Endothelial cell of umbilical vein (primary cell): Measurements from ENCODE around the gene SLC17A9. TPM values are rescaled to one million over a fixed set of nuclear protein-coding genes. Genes with fewer than 3 reads are reported as not detected.

Experiments
- BruUV-seq: library from RNA; stranded (reverse); fragments of 400-500 nt; replicated peaks from 2 replicates; lab custom pipeline; 2021; lab: Mats Ljungman, UMichigan
- CTCF ChIA-PET: fragments of 300-600, 350-600 bp; sonication (Branson Sonifier 250); formaldehyde crosslinking; loops from one replicate; lab custom pipeline; 2021; ENCODE audit warnings: antibody characterized with exemption, inconsistent platforms; lab: Charles Lee
- POLR2A ChIA-PET: fragments of 300-600, 350-600 bp; sonication (Branson Sonifier 250); formaldehyde crosslinking; loops from one replicate; lab custom pipeline; 2021; ENCODE audit warnings: antibody characterized with exemption, inconsistent platforms; lab: Charles Lee
- DNase-seq: peaks from one replicate; pipeline ENCODE4 v3.0.0-alpha.2; 2011; ENCODE audit warnings: low read depth, low spot score
- FAIRE-seq: peaks from 2 replicates; lab custom pipeline; 2011; peaks lifted over from hg19 to GRCh38; lab: Jason Lieb, UNC
- H2AFZ ChIP-seq: 2 replicates; pipeline ENCODE4 v1.6.0; 2012; ENCODE audit warnings: low read depth, low read length, control low read depth, inconsistent platforms
- H3K27ac ChIP-seq: 2 replicates; pipeline ENCODE4 v1.5.1; 2011; ENCODE audit warnings: low read depth, mild to moderate bottlenecking, control low read depth, low read length, moderate library complexity; ENCODE audit not compliant: insufficient read depth
- H3K27me3 ChIP-seq, 2 experiments: 2 replicates each; pipeline versions ENCODE4 v1.6.0 to v1.6.1; 2011; ENCODE audit warnings: low read length in 2 of 2, mixed read lengths in 1 of 2; ENCODE audit not compliant: control insufficient read depth in 2 of 2, insufficient read depth in 2 of 2
- H3K36me3 ChIP-seq, 2 experiments: 2 replicates in 1 of 2; 3 replicates in 1 of 2; pipeline ENCODE4 v1.5.1; 2011; ENCODE audit warnings: low read length in 2 of 2, mild to moderate bottlenecking in 1 of 2, moderate library complexity in 1 of 2; ENCODE audit not compliant: control insufficient read depth in 2 of 2, insufficient read depth in 2 of 2; ENCODE audit errors: extremely low read depth in 1 of 2
- H3K4me1 ChIP-seq: 3 replicates; pipeline ENCODE4 v1.5.1; 2011; ENCODE audit warnings: mild to moderate bottlenecking, low read length; ENCODE audit not compliant: control insufficient read depth, insufficient read depth; ENCODE audit errors: extremely low read depth
- H3K4me2 ChIP-seq: 2 replicates; pipeline ENCODE4 v1.6.1; 2011; ENCODE audit warnings: low read length, control low read depth, mixed read lengths; ENCODE audit not compliant: insufficient read depth
- H3K4me3 ChIP-seq, 3 experiments: fragments of 200-600 bp in 1 of 3; sonication (generic), shearing (Covaris generic) in 1 of 3; replicated peaks in 1 of 3; 2 replicates each; pipeline ENCODE4 v1.5.1; 2011 to 2016; ENCODE audit warnings: control low read depth in 3 of 3, low read length in 3 of 3, mild to moderate bottlenecking in 2 of 3, inconsistent platforms in 1 of 3, low read depth in 1 of 3, moderate library complexity in 1 of 3; ENCODE audit not compliant: insufficient read depth in 1 of 3
- H3K79me2 ChIP-seq: 2 replicates; pipeline ENCODE4 v1.6.0; 2012; ENCODE audit warnings: low read length, inconsistent platforms; ENCODE audit not compliant: control insufficient read depth, insufficient read depth
- H3K9ac ChIP-seq: replicated peaks from 2 replicates; pipeline ENCODE3; 2011; ENCODE audit warnings: low read length, control low read depth; ENCODE audit not compliant: insufficient read depth; ENCODE audit errors: extremely low read depth
- H3K9me1 ChIP-seq: replicated peaks from 3 replicates; pipeline ENCODE4 v1.6.0; 2011; ENCODE audit warnings: mild to moderate bottlenecking, low read length; ENCODE audit not compliant: control insufficient read depth, insufficient read depth; ENCODE audit errors: extremely low read depth
- H3K9me3 ChIP-seq: replicated peaks from 2 replicates; pipeline ENCODE4 v1.5.1; 2012; ENCODE audit warnings: low read length, inconsistent platforms; ENCODE audit not compliant: control insufficient read depth, insufficient read depth
- H4K20me1 ChIP-seq: replicated peaks from 2 replicates; pipeline ENCODE3; 2011; ENCODE audit warnings: mild to moderate bottlenecking, low read length; ENCODE audit not compliant: control insufficient read depth, insufficient read depth; ENCODE audit errors: extremely low read depth
- EZH2 ChIP-seq: IDR thresholded peaks from 2 replicates; pipeline ENCODE4 v1.6.1; 2012; ENCODE audit warnings: borderline replicate concordance, low read depth, mild to moderate bottlenecking, moderate library complexity, low read length, inconsistent platforms; ENCODE audit not compliant: severe bottlenecking
- FOS ChIP-seq: IDR thresholded peaks from 2 replicates; pipeline ENCODE4 v1.6.1; 2011; ENCODE audit warnings: mild to moderate bottlenecking, low read length, moderate library complexity, borderline replicate concordance; ENCODE audit not compliant: insufficient read depth
- GATA2 ChIP-seq: IDR thresholded peaks from 2 replicates; pipeline ENCODE4 v1.7.0; 2011; ENCODE audit warnings: low read depth, mild to moderate bottlenecking, moderate library complexity, mixed read lengths, low read length; ENCODE audit not compliant: insufficient read length, insufficient read depth
- MYC ChIP-seq: IDR thresholded peaks from one replicate; pipeline ENCODE4 v1.6.1; 2011; ENCODE audit warnings: mild to moderate bottlenecking, low read depth, low read length
- POLR2AphosphoS5 ChIP-seq: IDR thresholded peaks from 2 replicates; pipeline ENCODE4 v1.6.1; 2012; ENCODE audit warnings: low read depth, mild to moderate bottlenecking, control low read depth, low read length, moderate library complexity; ENCODE audit not compliant: insufficient read depth
- dilution Hi-C: fragments of 300-500 bp; cut with MboI; formaldehyde crosslinking; loops from one replicate; pipeline ENCODE4 v1.15.0; 2019; ENCODE audit warnings: low sequenced_read_pairs; ENCODE audit not compliant: extremely low pct_ligation_motif_present
- intact Hi-C: fragments of 100-400 bp; cut with micrococcal nuclease; formaldehyde crosslinking; loops from one replicate; pipeline ENCODE4 v1.10.0; 2022
- polyA plus RNA-seq, 4 experiments: library from polyadenylated mRNA; depleted of rRNA in 3 of 4; stranded (reverse) in 3 of 4; unstranded in 1 of 4; fragments of >200 nt; gene quantifications; 2 replicates each; pipeline versions ENCODE4 v1.2.1 to v1.2.3, GENCODE V29; 2011 to 2012; ENCODE audit warnings: missing spikeins in 1 of 4
- total RNA-seq: library from RNA; stranded (reverse); gene quantifications from 2 replicates; pipeline ENCODE4 v1.2.3, GENCODE V29; 2021
- TF ChIP-seq, protein P1 (sequence below), 2 donors: IDR thresholded peaks; 1 replicate in 1 of 2; 2 replicates in 1 of 2; pipeline ENCODE4 v1.5.1; 2011; ENCODE audit warnings: low read length in 2 of 2, mild to moderate bottlenecking in 2 of 2, moderate library complexity in 2 of 2, control low read depth in 1 of 2, inconsistent platforms in 1 of 2, low read depth in 1 of 2; ENCODE audit not compliant: insufficient read depth in 1 of 2; ENCODE audit errors: extremely low read depth in 1 of 2

The SLC17A9 gene
- total and polyA plus RNA-seq, 2 donors (not counting 3 experiments of a cell fraction or from before 2014, with no cell fraction given): 38.2 to 44.5 TPM

DNA sequence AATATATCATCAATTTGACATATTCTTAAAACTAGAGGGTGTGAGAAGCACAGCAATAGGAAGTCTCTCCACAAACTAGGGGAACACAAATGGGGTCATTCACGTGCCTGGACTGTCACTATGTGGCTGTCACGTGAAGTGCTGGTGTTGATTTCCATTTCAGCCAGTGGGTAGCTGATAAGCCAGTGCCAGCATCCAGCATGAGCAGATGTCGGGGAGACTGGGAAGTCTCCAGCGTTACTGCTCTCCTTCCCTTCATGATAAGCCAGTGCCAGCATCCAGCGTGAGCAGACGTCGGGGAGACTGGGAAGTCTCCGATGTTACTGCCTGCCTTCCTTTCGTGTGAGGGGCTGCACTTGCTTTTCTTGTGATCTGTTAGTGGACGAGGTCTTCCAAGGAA lies 5.6 kb upstream of the SLC17A9 start:
- no peaks in the 10 kb centered on the region for H3K4me1 ChIP-seq
- FAIRE-seq (peak; percentile 40), DNase-seq (no peak)
- no peak overlapping the region for H3K9ac ChIP-seq
- H3K4me2 ChIP-seq: no peak overlapping the region
- BruUV-seq: no TSS peak
- no peak for TF ChIP-seq MYC
- no peak for TF ChIP-seq FOS
- no peak for TF ChIP-seq POLR2AphosphoS5
- TF ChIP-seq GATA2: no peak
- TF ChIP-seq EZH2: no peak
- TF ChIP-seq, protein P1, sequence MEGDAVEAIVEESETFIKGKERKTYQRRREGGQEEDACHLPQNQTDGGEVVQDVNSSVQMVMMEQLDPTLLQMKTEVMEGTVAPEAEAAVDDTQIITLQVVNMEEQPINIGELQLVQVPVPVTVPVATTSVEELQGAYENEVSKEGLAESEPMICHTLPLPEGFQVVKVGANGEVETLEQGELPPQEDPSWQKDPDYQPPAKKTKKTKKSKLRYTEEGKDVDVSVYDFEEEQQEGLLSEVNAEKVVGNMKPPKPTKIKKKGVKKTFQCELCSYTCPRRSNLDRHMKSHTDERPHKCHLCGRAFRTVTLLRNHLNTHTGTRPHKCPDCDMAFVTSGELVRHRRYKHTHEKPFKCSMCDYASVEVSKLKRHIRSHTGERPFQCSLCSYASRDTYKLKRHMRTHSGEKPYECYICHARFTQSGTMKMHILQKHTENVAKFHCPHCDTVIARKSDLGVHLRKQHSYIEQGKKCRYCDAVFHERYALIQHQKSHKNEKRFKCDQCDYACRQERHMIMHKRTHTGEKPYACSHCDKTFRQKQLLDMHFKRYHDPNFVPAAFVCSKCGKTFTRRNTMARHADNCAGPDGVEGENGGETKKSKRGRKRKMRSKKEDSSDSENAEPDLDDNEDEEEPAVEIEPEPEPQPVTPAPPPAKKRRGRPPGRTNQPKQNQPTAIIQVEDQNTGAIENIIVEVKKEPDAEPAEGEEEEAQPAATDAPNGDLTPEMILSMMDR (IDR thresholded peaks at IDR 0.05; ENCODE audit: extremely low read depth in 1 of 2, insufficient read depth in 1 of 2, low read depth in 1 of 2, low read length in 2 of 2): no peak
- no peak overlapping the region for H2AFZ ChIP-seq
- H3K79me2 ChIP-seq: peaks cover 4% of the 10 kb centered on the region
- H3K9me1 ChIP-seq: no peaks in the 10 kb centered on the region
- CTCF ChIA-PET: no interaction called here
- H3K36me3 ChIP-seq: peaks cover 8 to 44% of the 10 kb centered on the region in 2 experiments
- H3K27ac ChIP-seq: no peak overlapping the region
- POLR2A ChIA-PET: no interaction called here
- dilution Hi-C loops: no loop called here
- H3K4me3 ChIP-seq: no peak overlapping the region
- no peaks in the 10 kb centered on the region for H4K20me1 ChIP-seq
- no peaks in the 10 kb centered on the region for H3K27me3 ChIP-seq
- intact Hi-C loops: no loop called here
- no peaks in the 10 kb centered on the region for H3K9me3 ChIP-seq
